ENCODE data around the gene SLC24A3.
"Not testable (repeated sequence)": the region's sequence is repeated elsewhere in the genome, so short reads cannot be mapped to it uniquely, and the experiment has no call there.

SLC24A3 gene

GRCh38 chr20:19631410-19631809 lies 419.0 kb downstream of the SLC24A3 start:
- no peak for DNase-seq (ENCODE audit: low spot score)

- DNase-seq (ENCODE audit: low spot score) = no peak
Measured at GRCh38 chr20:19633985-19634384, 421.5 kb downstream of the SLC24A3 start.

- DNase-seq (ENCODE audit: low spot score) = not testable (repeated sequence)
Measured at GRCh38 chr20:19639471-19640045, 427.1 kb downstream of the SLC24A3 start.

- no peak for DNase-seq (ENCODE audit: low spot score)
Measured at GRCh38 chr20:19642860-19643259, 430.4 kb downstream of the SLC24A3 start.

- DNase-seq (ENCODE audit: low spot score) = no peak
Measured at GRCh38 chr20:19644085-19644484, 431.6 kb downstream of the SLC24A3 start.

GRCh38 chr20:19646963-19647362 lies 434.5 kb downstream of the SLC24A3 start:
- DNase-seq (ENCODE audit: low spot score) = no peak

GRCh38 chr20:19648024-19648423 lies 435.6 kb downstream of the SLC24A3 start:
- no peak for DNase-seq (ENCODE audit: low spot score)

GRCh38 chr20:19649041-19649440 lies 436.6 kb downstream of the SLC24A3 start:
- no peak for DNase-seq (ENCODE audit: low spot score)

- no peak for DNase-seq (ENCODE audit: low spot score)
Measured at GRCh38 chr20:19652591-19653026, 440.2 kb downstream of the SLC24A3 start.

- no peak for DNase-seq (ENCODE audit: low spot score)
Measured at GRCh38 chr20:19653327-19653726, 440.9 kb downstream of the SLC24A3 start.

GRCh38 chr20:19654921-19655320 lies 442.5 kb downstream of the SLC24A3 start:
- DNase-seq (ENCODE audit: low spot score) = no peak

- no peak for DNase-seq (ENCODE audit: low spot score)
Measured at GRCh38 chr20:19658137-19658536, 445.7 kb downstream of the SLC24A3 start.

GRCh38 chr20:19659448-19659847 lies 447.0 kb downstream of the SLC24A3 start:
- no peak for DNase-seq (ENCODE audit: low spot score)

- DNase-seq (ENCODE audit: low spot score) = no peak
Measured at GRCh38 chr20:19660808-19661378, 448.5 kb downstream of the SLC24A3 start.

GRCh38 chr20:19661717-19662636 lies 449.5 kb downstream of the SLC24A3 start:
- DNase-seq (ENCODE audit: low spot score) = peak; percentile 78

GRCh38 chr20:19662637-19662995 lies 450.2 kb downstream of the SLC24A3 start:
- no peak for DNase-seq (ENCODE audit: low spot score)

GRCh38 chr20:19668418-19668817 lies 456.0 kb downstream of the SLC24A3 start:
- no peak for DNase-seq (ENCODE audit: low spot score)

GRCh38 chr20:19670829-19671228 lies 458.4 kb downstream of the SLC24A3 start:
- DNase-seq (ENCODE audit: low spot score) = no peak

- DNase-seq (ENCODE audit: low spot score) = no peak
Measured at GRCh38 chr20:19671374-19671773, 458.9 kb downstream of the SLC24A3 start.

GRCh38 chr20:19672498-19672897 lies 460.1 kb downstream of the SLC24A3 start:
- DNase-seq (ENCODE audit: low spot score) = no peak

GRCh38 chr20:19673575-19673974 lies 461.1 kb downstream of the SLC24A3 start:
- no peak for DNase-seq (ENCODE audit: low spot score)

- no peak for DNase-seq (ENCODE audit: low spot score)
Measured at GRCh38 chr20:19676202-19676601, 463.8 kb downstream of the SLC24A3 start.

GRCh38 chr20:19677336-19677735 lies 464.9 kb downstream of the SLC24A3 start:
- DNase-seq (ENCODE audit: low spot score) = no peak

Measured in pons (tissue), 1 donor.